Smooth muscle cell (in vitro differentiated cells): Measurements from ENCODE around the gene NPL. TPM values are rescaled to one million over a fixed set of nuclear protein-coding genes. Genes with fewer than 3 reads are reported as not detected.

ENCODE experiments used
- DNase-seq: peaks from one replicate; lab custom pipeline; 2025; ENCODE audit not compliant: unreplicated experiment; lab: John Stamatoyannopoulos, UW
- H2AFZ ChIP-seq: fragments of 200-600 bp; sonication (generic); 2 replicates; pipeline ENCODE4 v1.6.0; 2016; ENCODE audit warnings: antibody characterized with exemption, low read depth, mild to moderate bottlenecking
- H3F3A ChIP-seq: fragments of 200-600 bp; sonication (generic); 2 replicates; pipeline ENCODE4 v1.6.0; 2017; ENCODE audit warnings: antibody characterized with exemption, low read depth
- H3K27ac ChIP-seq: fragments of 200-600 bp; sonication (generic); 2 replicates; pipeline ENCODE4 v1.5.1; 2016; ENCODE audit warnings: low read depth, mild to moderate bottlenecking
- H3K27me3 ChIP-seq: fragments of 200-600 bp; sonication (generic); 2 replicates; pipeline ENCODE4 v1.6.1; 2016; ENCODE audit warnings: low read depth, mild to moderate bottlenecking
- H3K36me3 ChIP-seq: fragments of 200-600 bp; sonication (generic); 2 replicates; pipeline ENCODE4 v1.5.1; 2016; ENCODE audit warnings: low read depth
- H3K4me1 ChIP-seq: fragments of 200-600 bp; sonication (generic); 2 replicates; pipeline ENCODE4 v1.5.1; 2016; ENCODE audit warnings: low read depth
- H3K4me2 ChIP-seq: fragments of 200-600 bp; sonication (generic); 2 replicates; pipeline ENCODE4 v1.6.0; 2016; ENCODE audit warnings: mild to moderate bottlenecking
- H3K4me3 ChIP-seq: fragments of 200-600 bp; sonication (generic); 2 replicates; pipeline ENCODE4 v1.5.1; 2016; ENCODE audit warnings: mild to moderate bottlenecking
- H3K79me2 ChIP-seq: fragments of 200-600 bp; sonication (generic); 2 replicates; pipeline ENCODE4 v1.6.0; 2016; ENCODE audit warnings: low read depth, mild to moderate bottlenecking
- H3K9ac ChIP-seq: fragments of 200-600 bp; sonication (generic); 2 replicates; pipeline ENCODE4 v1.6.0; 2016; ENCODE audit warnings: low read depth
- H3K9me3 ChIP-seq: fragments of 200-600 bp; sonication (generic); replicated peaks from 2 replicates; pipeline ENCODE4 v1.5.1; 2016; ENCODE audit warnings: low read depth
- H4K20me1 ChIP-seq: fragments of 200-600 bp; sonication (generic); 2 replicates; pipeline ENCODE4 v1.6.0; 2016; ENCODE audit warnings: low read depth
- CTCF ChIP-seq: fragments of 200-600 bp; sonication (generic); IDR thresholded peaks from 2 replicates; pipeline ENCODE4 v1.5.1; 2017; ENCODE audit warnings: borderline replicate concordance, mild to moderate bottlenecking, antibody characterized with exemption; ENCODE audit not compliant: insufficient read depth, poor library complexity, severe bottlenecking
- WGBS: methylation state at CpG from one replicate; pipeline ENCODE4 v1.1.7; 2016; ENCODE audit warnings: low lambda C conversion rate; 5-methylcytosine and 5-hydroxymethylcytosine counted together
- polyA plus RNA-seq: library from polyadenylated mRNA; unstranded; fragments of >200 nt; fragmentation: Nextera tagmentation; extraction: Ambion mirVana; gene quantifications from 2 replicates; pipeline ENCODE4 v1.2.1, GENCODE V29; 2016
- total RNA-seq: library from RNA; depleted of rRNA; stranded (reverse); fragments of >200 nt; gene quantifications from 2 replicates; pipeline ENCODE4 v1.2.3, GENCODE V29; 2014

The NPL gene
- total RNA-seq, result 1.3 and 2.1 TPM in 2 replicates
- 1.4 and 2.3 TPM in 2 replicates for polyA plus RNA-seq

GRCh38 chr1:182789138-182790076, at the start of gene NPL:
Gene NPL (plus strand): TSS chr1:182789773. CDS start chr1:182794372, 4,599 bp downstream.
- peak; percentile 44 for DNase-seq
- H3K4me1 ChIP-seq, result no peaks in the 10 kb centered on the region

GRCh38 chr1:182740120-182740519, 49.5 kb upstream of the NPL start:
- DNase-seq, result no peak
- no peaks in the 10 kb centered on the region for H3K9me3 ChIP-seq
- no peak for TF ChIP-seq CTCF
- H2AFZ ChIP-seq, result no peak overlapping the region
- H3K36me3 ChIP-seq, result no peaks in the 10 kb centered on the region
- no peak overlapping the region for H3K4me3 ChIP-seq
- WGBS, result 93% methylated on average over 1 of the region's 1 CpG
- H3K9ac ChIP-seq, result no peak overlapping the region
- H3K27me3 ChIP-seq, result no peaks in the 10 kb centered on the region
- no peaks in the 10 kb centered on the region for H4K20me1 ChIP-seq
- no peaks in the 10 kb centered on the region for H3K4me1 ChIP-seq
- H3K27ac ChIP-seq, result no peak overlapping the region
- H3F3A ChIP-seq, result no peaks in the 10 kb centered on the region
- no peak overlapping the region for H3K4me2 ChIP-seq
- H3K79me2 ChIP-seq, result no peaks in the 10 kb centered on the region

More at GRCh38 chr1:182789138-182790076, at the start of gene NPL:
- Histone ChIP-seq H3K4me2 (peak within 1 kb of the TSS; percentile 88), H3K9ac (no peak within 1 kb of the TSS), H2AFZ (peak within 1 kb of the TSS; percentile 98), H3K79me2 (no peaks in the 10 kb centered on the region), H4K20me1 (no peaks in the 10 kb centered on the region), H3K27ac (no peak within 1 kb of the TSS), H3F3A (no peaks in the 10 kb centered on the region), H3K9me3 (no peaks in the 10 kb centered on the region), H3K27me3 (peaks cover 11% of the 10 kb centered on the region), H3K4me3 (peak within 1 kb of the TSS; percentile 63), H3K36me3 (no peaks in the 10 kb centered on the region)
- WGBS, result 1% methylated on average over 93 of the region's 93 CpGs
- TF ChIP-seq CTCF, result no peak

- 91% methylated on average over 1 of the region's 1 CpG for WGBS
- Histone ChIP-seq H3K4me1 (no peaks in the 10 kb centered on the region), H3K36me3 (no peaks in the 10 kb centered on the region), H3K9me3 (no peaks in the 10 kb centered on the region), H3F3A (no peaks in the 10 kb centered on the region), H3K27ac (no peak overlapping the region), H3K9ac (no peak overlapping the region), H4K20me1 (no peaks in the 10 kb centered on the region), H3K27me3 (no peaks in the 10 kb centered on the region), H3K79me2 (no peaks in the 10 kb centered on the region), H2AFZ (no peak overlapping the region), H3K4me2 (no peak overlapping the region), H3K4me3 (no peak overlapping the region)
- no peak for DNase-seq
- no peak for TF ChIP-seq CTCF
These were observed 46.8 kb upstream of the NPL start for GRCh38 chr1:182742780-182743179.
